Stimulated activated CD4-positive, alpha-beta T cell treated with anti-CD3 and anti-CD28 coated beads, TNF-alpha, amount 100 ng/mL, for 24 hours (primary cell): Measurements from ENCODE around the gene FMO5.

Source experiments
- DNase-seq, 3 experiments: peaks; one replicate each; pipeline ENCODE4 v3.0.0-alpha.2; 2020; ENCODE audit warnings: low read depth in 3 of 3

Gene FMO5

DNA sequence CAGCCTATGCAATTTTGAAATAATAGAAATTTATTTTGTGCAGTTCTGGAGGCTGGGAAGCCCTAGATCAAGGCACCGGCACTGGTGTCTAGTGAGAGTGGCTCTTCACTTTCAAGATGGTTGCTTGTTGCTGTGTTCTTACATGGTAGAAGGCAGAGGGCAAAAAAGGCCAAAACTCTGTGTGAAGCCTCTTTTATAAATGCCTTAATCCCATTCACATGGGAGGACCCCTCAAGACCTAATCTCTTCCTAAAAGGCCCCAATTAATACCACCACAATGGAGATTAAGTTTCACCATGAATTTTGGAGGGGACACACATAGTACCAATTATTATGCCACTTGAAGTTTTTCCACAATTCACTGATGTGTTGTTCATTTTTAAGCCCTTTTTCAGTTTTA lies 73.9 kb downstream of the FMO5 start:
- no peak for DNase-seq

GRCh38 chr1:147142886-147143285 lies 82.3 kb downstream of the FMO5 start:
- DNase-seq, result no peak
